Occipital lobe (tissue), 2 donors: ENCODE data around the gene ADARB2. TPM values are rescaled to one million over a fixed set of nuclear protein-coding genes. Genes with fewer than 3 reads are reported as not detected.
"Not testable (repeated sequence)": the region's sequence is repeated elsewhere in the genome, so short reads cannot be mapped to it uniquely, and the experiment has no call there.

Source experiments
- DNase-seq: peaks from one replicate; lab custom pipeline; 2025; lab: John Stamatoyannopoulos, UW
- total RNA-seq: library from RNA; depleted of rRNA; stranded (reverse); fragments of >200 nt; gene quantifications from one replicate; pipeline ENCODE4 v1.2.3, GENCODE V29; 2014

Gene ADARB2
- total RNA-seq, 1 donor from 2014 or later, result 4.8 TPM

GRCh38 chr10:1643161-1643907 lies 94.0 kb downstream of the ADARB2 start:
- no peak for DNase-seq

- no peak for DNase-seq
Observed at GRCh38 chr10:1642600-1643160, 94.6 kb downstream of the ADARB2 start.

- DNase-seq, result no peak
Observed at GRCh38 chr10:1641402-1641801, 95.9 kb downstream of the ADARB2 start.

- no peak for DNase-seq
Observed at GRCh38 chr10:1638889-1639419, 98.4 kb downstream of the ADARB2 start.

- no peak for DNase-seq
Observed at GRCh38 chr10:1635340-1635739, 102.0 kb downstream of the ADARB2 start.

GRCh38 chr10:1634239-1634638 lies 103.1 kb downstream of the ADARB2 start:
- DNase-seq, result no peak

GRCh38 chr10:1633783-1634182 lies 103.5 kb downstream of the ADARB2 start:
- DNase-seq, result no peak

- no peak for DNase-seq
Observed at GRCh38 chr10:1632596-1632995, 104.7 kb downstream of the ADARB2 start.

- no peak for DNase-seq
Observed at GRCh38 chr10:1632141-1632540, 105.2 kb downstream of the ADARB2 start.

GRCh38 chr10:1631282-1631681 lies 106.0 kb downstream of the ADARB2 start:
- DNase-seq, result no peak

GRCh38 chr10:1630304-1630703 lies 107.0 kb downstream of the ADARB2 start:
- DNase-seq, result no peak

GRCh38 chr10:1629326-1630198 lies 107.8 kb downstream of the ADARB2 start:
- no peak for DNase-seq

- DNase-seq, result no peak
Observed at GRCh38 chr10:1628757-1629156, 108.6 kb downstream of the ADARB2 start.

GRCh38 chr10:1627945-1628344 lies 109.4 kb downstream of the ADARB2 start:
- no peak for DNase-seq

GRCh38 chr10:1626835-1627234 lies 110.5 kb downstream of the ADARB2 start:
- no peak for DNase-seq

- no peak for DNase-seq
Observed at GRCh38 chr10:1626410-1626809, 110.9 kb downstream of the ADARB2 start.

GRCh38 chr10:1625731-1626130 lies 111.6 kb downstream of the ADARB2 start:
- DNase-seq, result no peak

- no peak for DNase-seq
Observed at GRCh38 chr10:1625079-1625478, 112.2 kb downstream of the ADARB2 start.

GRCh38 chr10:1624240-1624639 lies 113.1 kb downstream of the ADARB2 start:
- DNase-seq, result no peak

GRCh38 chr10:1620803-1621202 lies 116.5 kb downstream of the ADARB2 start:
- no peak for DNase-seq

GRCh38 chr10:1617376-1618317 lies 119.7 kb downstream of the ADARB2 start:
- not testable (repeated sequence) for DNase-seq
